Loucy (cell line): ENCODE measurements around the gene RIPOR3.

ENCODE experiments used
- H2AFZ ChIP-seq: fragments of 200-600 bp; sonication (generic); 2 replicates; pipeline ENCODE4 v1.6.0; 2016; ENCODE audit warnings: antibody characterized with exemption, mild to moderate bottlenecking, low read length, moderate library complexity
- H3F3A ChIP-seq: fragments of 200-600 bp; 2 replicates; pipeline ENCODE4 v1.6.0; 2016; ENCODE audit warnings: antibody characterized with exemption, low read depth, mild to moderate bottlenecking
- H3K27me3 ChIP-seq: fragments of 200-600 bp; sonication (generic); 2 replicates; pipeline ENCODE4 v1.6.1; 2014; ENCODE audit warnings: low read length, mild to moderate bottlenecking; ENCODE audit not compliant: insufficient read depth, poor library complexity, severe bottlenecking
- H3K36me3 ChIP-seq: fragments of 200-600 bp; sonication (generic); 2 replicates; pipeline ENCODE4 v1.6.1; 2016; ENCODE audit warnings: low read length; ENCODE audit not compliant: insufficient read depth
- H3K4me1 ChIP-seq: fragments of 200-600 bp; sonication (generic); 2 replicates; pipeline ENCODE4 v1.5.1; 2014; ENCODE audit warnings: low read length, mild to moderate bottlenecking; ENCODE audit not compliant: insufficient read depth, poor library complexity, severe bottlenecking
- H3K4me2 ChIP-seq: fragments of 200-600 bp; sonication (generic); 2 replicates; pipeline ENCODE4 v1.6.0; 2014; ENCODE audit warnings: antibody characterized with exemption, low read length, low read depth, mild to moderate bottlenecking; ENCODE audit not compliant: poor library complexity, severe bottlenecking
- H3K4me3 ChIP-seq: fragments of 200-600 bp; sonication (generic); 2 replicates; pipeline ENCODE4 v1.5.1; 2014; ENCODE audit warnings: low read length, mild to moderate bottlenecking, mixed read lengths; ENCODE audit not compliant: poor library complexity, severe bottlenecking
- H3K79me2 ChIP-seq: fragments of 200-600 bp; sonication (generic); 2 replicates; pipeline ENCODE4 v1.6.1; 2014; ENCODE audit warnings: low read length; ENCODE audit not compliant: insufficient read depth
- H3K9ac ChIP-seq: fragments of 200-600 bp; sonication (generic); 2 replicates; pipeline ENCODE4 v1.6.0; 2014; ENCODE audit warnings: mild to moderate bottlenecking, low read depth, low read length, moderate library complexity; ENCODE audit not compliant: poor library complexity, severe bottlenecking
- H3K9me2 ChIP-seq: fragments of 200-600 bp; sonication (generic); replicated peaks from 2 replicates; pipeline ENCODE4 v1.6.1; 2016; ENCODE audit warnings: low read depth, low read length, mixed read lengths
- H3K9me3 ChIP-seq: fragments of 200-600 bp; sonication (generic); 2 replicates; pipeline ENCODE4 v1.6.1; 2014; ENCODE audit warnings: mild to moderate bottlenecking, antibody characterized with exemption, low read length, low read depth; ENCODE audit not compliant: insufficient read depth
- H4K20me1 ChIP-seq: fragments of 200-600 bp; sonication (generic); 2 replicates; pipeline ENCODE4 v1.6.0; 2014; ENCODE audit warnings: antibody characterized with exemption, low read length, mild to moderate bottlenecking; ENCODE audit not compliant: insufficient read depth, poor library complexity, severe bottlenecking
- EZH2phosphoT487 ChIP-seq: fragments of 200-600 bp; IDR thresholded peaks from 2 replicates; pipeline ENCODE4 v1.6.1; 2018; ENCODE audit warnings: antibody characterized with exemption, mild to moderate bottlenecking, moderate library complexity, borderline replicate concordance
- TF ChIP-seq, protein P1 (sequence below): fragments of 200-600 bp; sonication (generic); conservative IDR thresholded peaks from 2 replicates; pipeline ENCODE4 v1.5.1; 2014; ENCODE audit warnings: mild to moderate bottlenecking, antibody characterized with exemption, low read length

The RIPOR3 gene

DNA sequence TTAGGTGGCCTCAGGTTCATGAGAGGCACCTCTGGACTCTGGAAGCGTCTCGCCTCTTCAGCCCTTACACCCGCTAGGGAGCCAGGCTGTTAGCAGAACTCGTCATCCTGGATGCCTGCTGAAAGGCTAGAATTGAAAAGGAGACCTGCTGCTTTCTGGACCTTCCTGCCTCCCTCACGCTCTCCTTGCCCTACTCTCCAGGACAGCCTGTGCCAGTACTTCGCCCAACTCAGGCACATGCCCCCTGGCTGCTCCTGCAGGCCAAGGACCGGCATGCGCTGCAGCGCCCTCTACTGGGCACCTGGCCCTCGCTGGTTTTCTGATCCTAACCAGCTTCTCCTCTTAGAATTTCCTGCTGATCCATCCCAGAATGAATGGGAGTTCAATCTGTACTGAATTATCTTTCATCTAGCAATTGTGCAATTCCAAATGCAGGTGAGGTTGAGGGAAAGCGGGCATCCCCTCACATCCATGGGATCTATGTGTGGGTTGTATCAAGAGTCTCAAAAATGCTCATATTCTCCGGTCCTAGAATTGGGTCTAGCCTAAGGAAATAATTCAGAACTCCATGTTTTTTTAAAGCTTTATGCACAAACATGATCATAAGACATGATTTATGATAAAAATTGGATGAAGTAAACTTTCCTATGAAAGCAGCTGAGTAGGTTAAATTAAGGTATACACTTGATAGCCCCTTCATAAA lies 103.2 kb downstream of the RIPOR3 start:
- no peak overlapping the region for H3K4me3 ChIP-seq
- no peaks in the 10 kb centered on the region for H3K9me3 ChIP-seq
- H3K27me3 ChIP-seq = no peaks in the 10 kb centered on the region
- H3K79me2 ChIP-seq = no peaks in the 10 kb centered on the region
- H3K4me1 ChIP-seq = no peaks in the 10 kb centered on the region
- H4K20me1 ChIP-seq = no peaks in the 10 kb centered on the region
- H3K4me2 ChIP-seq = no peak overlapping the region
- H2AFZ ChIP-seq = no peak overlapping the region
- H3K36me3 ChIP-seq = peaks cover 36% of the 10 kb centered on the region; the same call in 1 of the 2 replicates
- TF ChIP-seq, protein P1, sequence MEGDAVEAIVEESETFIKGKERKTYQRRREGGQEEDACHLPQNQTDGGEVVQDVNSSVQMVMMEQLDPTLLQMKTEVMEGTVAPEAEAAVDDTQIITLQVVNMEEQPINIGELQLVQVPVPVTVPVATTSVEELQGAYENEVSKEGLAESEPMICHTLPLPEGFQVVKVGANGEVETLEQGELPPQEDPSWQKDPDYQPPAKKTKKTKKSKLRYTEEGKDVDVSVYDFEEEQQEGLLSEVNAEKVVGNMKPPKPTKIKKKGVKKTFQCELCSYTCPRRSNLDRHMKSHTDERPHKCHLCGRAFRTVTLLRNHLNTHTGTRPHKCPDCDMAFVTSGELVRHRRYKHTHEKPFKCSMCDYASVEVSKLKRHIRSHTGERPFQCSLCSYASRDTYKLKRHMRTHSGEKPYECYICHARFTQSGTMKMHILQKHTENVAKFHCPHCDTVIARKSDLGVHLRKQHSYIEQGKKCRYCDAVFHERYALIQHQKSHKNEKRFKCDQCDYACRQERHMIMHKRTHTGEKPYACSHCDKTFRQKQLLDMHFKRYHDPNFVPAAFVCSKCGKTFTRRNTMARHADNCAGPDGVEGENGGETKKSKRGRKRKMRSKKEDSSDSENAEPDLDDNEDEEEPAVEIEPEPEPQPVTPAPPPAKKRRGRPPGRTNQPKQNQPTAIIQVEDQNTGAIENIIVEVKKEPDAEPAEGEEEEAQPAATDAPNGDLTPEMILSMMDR = peak; percentile 99
- TF ChIP-seq EZH2phosphoT487 = no peak
- no peaks in the 10 kb centered on the region for H3K9me2 ChIP-seq
- no peaks in the 10 kb centered on the region for H3F3A ChIP-seq
- H3K9ac ChIP-seq = no peak overlapping the region

DNA sequence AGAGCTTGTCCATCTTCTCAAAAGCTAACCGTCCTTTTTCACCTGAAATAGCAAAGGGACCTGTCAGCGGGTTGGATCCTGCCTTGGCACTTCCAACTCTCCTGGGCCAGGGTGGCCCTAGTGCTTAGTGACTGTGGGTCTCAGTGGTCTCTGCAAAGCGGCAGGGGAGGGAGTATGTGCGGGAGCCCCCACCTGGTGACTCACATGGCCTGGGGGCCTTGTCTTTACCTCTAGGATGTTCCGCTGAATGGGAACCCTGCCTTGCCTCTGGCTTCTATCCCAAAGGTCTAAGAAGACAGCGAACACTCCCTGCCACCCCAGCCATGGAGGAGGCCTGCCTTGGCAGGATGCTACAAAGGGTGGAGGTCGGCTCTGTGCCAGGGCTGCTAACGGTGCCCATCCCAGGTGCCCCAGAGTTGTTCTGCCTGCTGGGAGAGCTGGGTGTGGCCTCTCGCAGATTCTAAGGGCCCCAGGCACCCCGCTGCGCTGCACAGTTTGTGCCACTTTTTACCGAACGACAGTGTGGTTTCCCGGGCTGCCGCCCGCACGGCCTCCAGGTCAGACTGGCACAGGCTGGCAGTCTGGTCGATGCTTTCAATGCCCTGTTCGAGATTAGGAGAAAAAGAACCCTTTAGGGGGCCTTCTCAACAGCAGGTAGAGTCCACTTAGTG lies 103.9 kb downstream of the RIPOR3 start:
- TF ChIP-seq, protein P1 = no peak
- no peak for TF ChIP-seq EZH2phosphoT487

DNA sequence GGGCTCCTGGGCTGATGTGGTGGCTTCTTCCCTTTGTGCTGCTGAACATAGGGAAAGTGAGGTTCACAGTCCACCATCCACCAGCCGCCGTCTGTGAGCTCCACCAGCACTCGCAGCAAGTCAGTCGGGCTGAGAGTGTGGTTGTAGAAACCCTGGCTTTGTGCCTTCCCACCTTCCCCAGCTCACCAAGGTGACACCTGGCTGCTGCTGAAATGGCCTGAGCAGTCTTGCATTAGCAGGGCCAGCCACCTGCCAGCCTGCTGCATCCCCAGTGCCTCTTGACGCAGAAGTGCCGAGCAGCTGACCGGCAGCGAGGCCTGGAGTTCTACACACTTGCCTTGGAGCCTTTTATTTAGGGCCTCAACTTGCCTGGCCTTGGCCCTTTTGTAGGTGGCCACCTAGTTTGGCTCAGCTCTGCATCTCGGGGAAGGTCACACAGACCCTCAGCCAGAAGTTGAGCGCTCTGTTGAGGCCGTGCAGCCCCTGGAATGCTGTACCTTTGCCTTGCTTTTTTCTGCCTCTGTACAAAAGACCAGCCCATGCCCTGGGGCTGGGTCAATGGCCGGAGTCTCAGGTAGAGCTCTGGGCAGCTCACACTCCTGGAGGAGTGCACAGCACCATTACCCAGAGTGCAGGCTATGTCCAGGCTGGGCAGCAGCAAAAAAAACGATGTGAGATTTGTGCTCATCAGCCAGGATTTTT lies 104.7 kb downstream of the RIPOR3 start:
- Histone ChIP-seq H3K4me1 (no peaks in the 10 kb centered on the region), H2AFZ (no peak overlapping the region), H3K9me3 (no peaks in the 10 kb centered on the region), H3K36me3 (peaks cover 51% of the 10 kb centered on the region; the same call in 1 of the 2 replicates), H3K9me2 (no peaks in the 10 kb centered on the region), H3K79me2 (no peaks in the 10 kb centered on the region), H3K4me2 (no peak overlapping the region), H3K27me3 (no peaks in the 10 kb centered on the region), H3F3A (no peaks in the 10 kb centered on the region), H3K9ac (no peak overlapping the region), H3K4me3 (no peak overlapping the region), H4K20me1 (no peaks in the 10 kb centered on the region)
- TF ChIP-seq, protein P1 = no peak
- TF ChIP-seq EZH2phosphoT487 = no peak

More for the DNA sequence above, 103.9 kb downstream of the RIPOR3 start:
- H3K4me3 ChIP-seq = no peak overlapping the region
- H3K4me1 ChIP-seq = no peaks in the 10 kb centered on the region
- no peaks in the 10 kb centered on the region for H3K79me2 ChIP-seq
- H3F3A ChIP-seq = no peaks in the 10 kb centered on the region
- no peak overlapping the region for H3K4me2 ChIP-seq
- no peaks in the 10 kb centered on the region for H3K27me3 ChIP-seq
- no peak overlapping the region for H3K9ac ChIP-seq
- no peak overlapping the region for H2AFZ ChIP-seq
- H3K9me3 ChIP-seq = no peaks in the 10 kb centered on the region
- H3K9me2 ChIP-seq = no peaks in the 10 kb centered on the region
- peaks cover 43% of the 10 kb centered on the region; the same call in 1 of the 2 replicates for H3K36me3 ChIP-seq
- no peaks in the 10 kb centered on the region for H4K20me1 ChIP-seq
